HL-60 (cell line): ENCODE results near the gene PPP2CA.

Experiments
- CTCF ChIP-seq: IDR thresholded peaks from one replicate; pipeline ENCODE4 v1.5.1; 2011; ENCODE audit warnings: low read length, control low read depth, inconsistent platforms; ENCODE audit not compliant: insufficient read depth
- POLR2AphosphoS5 ChIP-seq: IDR thresholded peaks from 2 replicates; pipeline ENCODE4 v1.6.1; 2012; ENCODE audit warnings: low read depth
- SPI1 ChIP-seq: IDR thresholded peaks from 2 replicates; pipeline ENCODE4 v1.6.1; 2012; ENCODE audit warnings: low read depth, mild to moderate bottlenecking, borderline replicate concordance
- TF ChIP-seq, protein P1 (sequence below): IDR thresholded peaks from 2 replicates; pipeline ENCODE4 v1.6.1; 2012; ENCODE audit warnings: low read depth; ENCODE audit not compliant: insufficient replicate concordance

GRCh38 chr5:134151723-134152122 is 74.2 kb downstream of the PPP2CA start:
- TF ChIP-seq CTCF (no peak), POLR2AphosphoS5 (no peak), SPI1 (no peak)
- TF ChIP-seq, protein P1, sequence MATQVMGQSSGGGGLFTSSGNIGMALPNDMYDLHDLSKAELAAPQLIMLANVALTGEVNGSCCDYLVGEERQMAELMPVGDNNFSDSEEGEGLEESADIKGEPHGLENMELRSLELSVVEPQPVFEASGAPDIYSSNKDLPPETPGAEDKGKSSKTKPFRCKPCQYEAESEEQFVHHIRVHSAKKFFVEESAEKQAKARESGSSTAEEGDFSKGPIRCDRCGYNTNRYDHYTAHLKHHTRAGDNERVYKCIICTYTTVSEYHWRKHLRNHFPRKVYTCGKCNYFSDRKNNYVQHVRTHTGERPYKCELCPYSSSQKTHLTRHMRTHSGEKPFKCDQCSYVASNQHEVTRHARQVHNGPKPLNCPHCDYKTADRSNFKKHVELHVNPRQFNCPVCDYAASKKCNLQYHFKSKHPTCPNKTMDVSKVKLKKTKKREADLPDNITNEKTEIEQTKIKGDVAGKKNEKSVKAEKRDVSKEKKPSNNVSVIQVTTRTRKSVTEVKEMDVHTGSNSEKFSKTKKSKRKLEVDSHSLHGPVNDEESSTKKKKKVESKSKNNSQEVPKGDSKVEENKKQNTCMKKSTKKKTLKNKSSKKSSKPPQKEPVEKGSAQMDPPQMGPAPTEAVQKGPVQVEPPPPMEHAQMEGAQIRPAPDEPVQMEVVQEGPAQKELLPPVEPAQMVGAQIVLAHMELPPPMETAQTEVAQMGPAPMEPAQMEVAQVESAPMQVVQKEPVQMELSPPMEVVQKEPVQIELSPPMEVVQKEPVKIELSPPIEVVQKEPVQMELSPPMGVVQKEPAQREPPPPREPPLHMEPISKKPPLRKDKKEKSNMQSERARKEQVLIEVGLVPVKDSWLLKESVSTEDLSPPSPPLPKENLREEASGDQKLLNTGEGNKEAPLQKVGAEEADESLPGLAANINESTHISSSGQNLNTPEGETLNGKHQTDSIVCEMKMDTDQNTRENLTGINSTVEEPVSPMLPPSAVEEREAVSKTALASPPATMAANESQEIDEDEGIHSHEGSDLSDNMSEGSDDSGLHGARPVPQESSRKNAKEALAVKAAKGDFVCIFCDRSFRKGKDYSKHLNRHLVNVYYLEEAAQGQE = no peak
